GM19324 (cell line): ENCODE measurements around the gene RPS10.
A peak's percentile ranks its signal among the peaks of the same experiment; 100 is the strongest.
"Not testable (repeated sequence)": the region's sequence is repeated elsewhere in the genome, so short reads cannot be mapped to it uniquely, and the experiment has no call there.

Experiments
- ATAC-seq: cut with Tn5 transposase; IDR thresholded peaks from one replicate; pipeline ENCODE4 v1.9.1; 2021; ENCODE audit warnings: mild to moderate bottlenecking, moderate library complexity; ENCODE audit not compliant: unreplicated experiment, low FRiP score

RPS10 gene

GRCh38 chr6:34393966-34394305 is 31.9 kb downstream of the RPS10 start:
- ATAC-seq = no peak

DNA sequence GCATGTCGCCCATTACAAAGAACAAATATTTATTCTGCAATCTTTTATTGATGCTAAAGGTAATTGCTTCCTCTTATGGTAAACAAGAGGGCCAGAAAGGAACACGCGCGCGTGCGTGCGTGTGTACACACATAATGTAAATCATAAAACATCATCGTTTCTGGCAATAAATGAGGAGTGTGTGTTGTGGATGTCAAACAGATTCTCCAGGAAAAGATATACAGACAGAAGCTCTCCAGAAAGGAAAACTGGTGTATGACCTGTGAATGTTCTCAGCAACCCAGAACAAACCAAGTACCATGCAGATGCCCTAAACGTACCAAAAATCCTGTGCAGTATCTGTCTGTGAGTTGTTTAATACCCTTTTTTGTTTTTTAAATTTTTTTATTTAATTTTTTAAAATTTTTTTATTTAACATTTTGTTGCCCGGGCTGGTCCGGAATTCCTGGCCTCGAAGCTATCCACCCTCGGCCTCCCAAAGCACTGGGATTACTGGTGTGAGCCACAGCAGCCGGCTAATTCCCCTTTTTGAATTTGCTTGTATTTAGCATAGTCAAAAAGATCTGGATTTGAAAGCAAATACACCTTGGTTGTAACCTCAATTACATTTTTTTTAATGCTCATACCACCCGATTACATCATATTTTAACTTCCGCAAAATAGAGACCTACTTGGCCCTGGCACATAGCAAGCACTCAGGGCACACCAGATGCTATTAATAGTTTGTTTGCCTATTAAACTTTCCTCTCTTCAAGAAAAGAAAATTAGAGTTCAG is 32.5 kb downstream of the RPS10 start:
- ATAC-seq = no peak

- peak; percentile 89 for ATAC-seq
These were observed 33.2 kb downstream of the RPS10 start, which contains the start of gene NUDT3 for GRCh38 chr6:34392497-34393190. NUDT3 (minus strand) TSS chr6:34392669; CDS start chr6:34392362, 307 bp downstream.

GRCh38 chr6:34391786-34392496 is 33.9 kb downstream of the RPS10 start:
- peak; percentile 23 for ATAC-seq

- ATAC-seq = no peak
These were observed 34.4 kb downstream of the RPS10 start for GRCh38 chr6:34391473-34391785.

- no peak for ATAC-seq
These were observed 35.1 kb downstream of the RPS10 start for GRCh38 chr6:34390531-34391472.

DNA sequence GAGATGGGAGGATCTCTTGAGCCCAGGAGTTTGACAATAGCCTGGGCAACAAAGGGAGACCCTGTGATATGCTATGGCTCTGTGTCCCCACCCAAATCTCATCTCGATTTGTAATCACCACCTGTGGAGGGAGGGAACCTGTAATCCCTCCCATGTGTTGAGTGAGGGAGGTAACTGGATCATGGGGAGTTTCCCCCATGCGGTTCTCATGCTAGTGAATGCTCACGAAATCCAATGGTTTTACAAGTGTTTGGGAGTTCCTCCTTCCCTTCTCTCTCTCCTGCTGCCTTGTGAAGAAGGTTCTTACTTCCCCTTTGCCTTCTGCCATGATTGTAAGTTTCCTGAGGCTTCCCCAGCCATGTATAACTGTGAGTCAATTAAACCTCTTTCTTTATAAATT is 36.8 kb downstream of the RPS10 start:
- no peak for ATAC-seq

DNA sequence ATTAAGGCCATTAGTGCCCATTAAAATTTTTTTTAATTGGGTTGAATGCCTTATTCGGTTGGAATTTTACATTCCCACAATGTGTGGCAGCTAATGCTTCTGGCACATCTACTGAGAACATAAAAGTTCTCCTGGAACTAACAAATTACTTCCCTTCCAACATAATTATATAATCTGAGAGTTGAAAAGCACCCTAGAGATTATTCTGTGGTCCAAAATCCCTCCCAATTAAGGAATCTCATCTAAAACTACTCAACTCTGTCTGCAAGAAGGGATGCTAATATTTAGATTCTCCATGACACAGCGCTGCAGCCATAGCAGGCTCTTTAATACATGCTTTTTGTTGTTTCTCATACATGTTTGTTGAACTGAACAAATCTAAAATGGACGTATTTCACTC is 37.4 kb downstream of the RPS10 start:
- ATAC-seq = no peak

DNA sequence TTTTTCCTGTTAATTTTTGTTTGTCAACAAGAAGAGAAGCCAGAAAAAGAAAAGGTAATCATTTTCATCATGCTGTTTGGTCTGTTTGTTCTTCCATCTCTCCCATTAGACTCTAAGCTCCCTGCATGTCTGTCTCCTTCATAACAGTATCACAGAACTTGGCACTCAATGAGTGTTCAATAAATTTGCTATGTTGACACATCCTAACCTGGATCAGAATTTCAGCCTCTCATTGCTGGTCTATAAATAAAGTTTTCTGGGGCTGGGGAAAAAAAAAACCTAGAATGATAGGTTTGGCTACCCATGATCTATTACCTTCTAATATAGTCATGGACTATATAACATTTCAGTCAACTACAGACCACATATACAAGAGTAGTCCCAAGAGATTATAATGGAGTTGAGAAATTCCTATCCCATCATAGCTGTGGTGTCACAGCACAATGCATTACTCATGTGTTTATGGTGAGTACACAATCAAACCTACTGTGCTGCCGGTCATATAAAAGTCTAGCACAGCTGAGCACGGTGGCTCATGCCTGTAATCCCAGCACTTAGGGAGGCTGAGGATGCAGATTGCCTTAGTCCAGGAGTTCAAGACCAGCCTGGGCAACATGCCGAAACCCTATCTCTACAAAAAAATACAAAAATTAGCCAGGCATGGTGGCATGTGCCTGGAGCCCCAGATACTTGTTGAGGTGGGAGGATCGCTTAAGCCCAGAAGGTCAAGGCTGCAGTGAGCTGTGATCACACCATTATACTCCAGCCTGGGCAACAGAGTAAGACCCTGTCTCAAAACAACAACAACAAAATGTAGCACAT is 39.3 kb downstream of the RPS10 start:
- no peak for ATAC-seq

- no peak for ATAC-seq
These were observed 40.1 kb downstream of the RPS10 start for GRCh38 chr6:34385793-34386195.

GRCh38 chr6:34384321-34385153 is 41.3 kb downstream of the RPS10 start:
- no peak for ATAC-seq

DNA sequence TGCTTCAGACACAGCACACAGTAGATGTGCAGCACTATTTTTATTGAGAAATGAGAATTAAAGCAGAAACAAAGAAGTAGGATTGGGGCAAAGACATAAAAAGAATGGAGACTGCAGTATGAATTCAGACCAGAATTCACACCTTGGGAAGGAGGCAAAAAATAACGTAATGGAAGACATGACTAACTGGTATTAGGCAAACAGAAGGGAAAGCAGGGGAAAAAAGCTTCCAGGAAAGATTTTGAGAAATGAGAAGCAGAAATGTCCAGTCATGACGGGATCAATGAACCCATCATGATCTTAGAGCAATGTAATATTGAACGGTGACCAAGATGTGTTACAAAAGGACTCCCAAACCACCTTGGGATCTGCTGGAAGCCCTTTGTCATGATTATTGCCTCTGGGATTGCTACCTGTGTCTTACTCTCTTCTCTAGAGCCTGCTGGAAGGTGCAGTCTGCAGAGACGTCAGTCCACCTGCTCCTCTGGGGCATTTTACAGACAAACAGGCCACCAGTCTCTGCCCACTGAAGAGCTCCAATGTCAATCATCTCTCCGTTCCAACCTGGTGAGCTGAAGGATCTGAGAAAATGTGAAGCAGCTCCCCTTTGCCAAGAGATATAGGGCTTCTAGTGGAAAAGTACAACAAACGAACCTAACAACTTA is 42.1 kb downstream of the RPS10 start:
- no peak for ATAC-seq

DNA sequence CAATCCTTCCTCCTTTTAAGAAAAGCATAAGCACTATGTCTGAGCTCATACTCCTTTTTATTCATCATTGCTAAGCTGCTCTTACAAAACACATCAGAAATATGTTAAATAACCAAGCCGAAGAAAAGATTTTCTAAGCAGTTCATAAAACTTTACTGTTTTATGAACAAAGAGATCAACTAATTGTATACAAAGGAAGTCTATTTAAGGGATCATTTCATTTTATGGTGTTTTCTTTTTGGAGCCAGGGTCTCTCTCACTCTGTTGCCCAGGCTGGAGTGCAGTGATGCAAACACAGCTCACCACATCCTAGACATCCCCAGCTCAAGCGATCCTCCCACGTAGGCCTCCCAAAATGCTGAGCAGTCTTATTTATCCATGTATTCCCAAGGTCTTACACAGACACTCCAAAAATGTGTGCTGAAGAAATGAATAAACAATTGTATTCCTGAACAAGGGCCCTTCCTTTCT is 42.7 kb downstream of the RPS10 start:
- no peak for ATAC-seq

GRCh38 chr6:34381081-34381480 is 44.8 kb downstream of the RPS10 start:
- no peak for ATAC-seq

- ATAC-seq = no peak
These were observed 47.4 kb downstream of the RPS10 start for GRCh38 chr6:34378470-34378869.

DNA sequence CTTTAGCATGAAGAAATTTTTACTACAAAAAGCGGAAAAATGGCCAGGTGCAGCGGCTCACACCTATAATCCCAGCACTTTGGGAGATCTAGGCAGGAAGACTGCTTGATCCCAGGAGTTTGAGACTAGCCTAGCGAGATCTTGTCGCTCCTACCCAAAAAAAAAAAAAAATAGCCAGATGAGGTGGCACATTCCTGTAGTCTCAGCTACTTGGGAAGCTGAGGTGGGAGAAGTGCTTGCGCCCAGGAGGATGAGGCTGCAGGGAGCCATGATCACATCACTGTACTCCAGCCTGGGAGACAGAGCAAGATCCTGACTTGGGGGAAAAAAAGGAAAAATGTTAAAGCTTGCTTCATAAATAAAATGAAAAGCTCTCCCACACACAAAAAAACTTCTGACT is 47.9 kb downstream of the RPS10 start:
- ATAC-seq = no peak

DNA sequence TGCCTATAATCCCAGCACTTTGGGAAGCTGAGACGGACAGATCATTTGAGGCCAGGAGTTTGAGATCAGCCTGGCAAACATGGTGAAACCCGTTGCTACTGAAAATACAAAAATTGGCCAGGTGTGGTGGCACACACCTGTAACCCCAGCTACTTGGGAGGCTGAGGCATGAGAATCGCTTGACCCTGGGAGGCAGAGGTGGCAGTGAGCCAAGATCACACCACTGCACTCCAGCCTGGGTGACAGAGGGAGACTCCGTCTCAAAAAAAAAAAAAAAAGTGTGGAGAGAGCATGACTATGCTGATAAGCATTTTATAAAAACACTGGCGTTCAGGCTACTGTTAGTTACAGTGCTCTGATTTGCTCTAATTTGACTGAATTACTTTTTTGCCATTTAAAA is 48.3 kb downstream of the RPS10 start:
- not testable (repeated sequence) for ATAC-seq

DNA sequence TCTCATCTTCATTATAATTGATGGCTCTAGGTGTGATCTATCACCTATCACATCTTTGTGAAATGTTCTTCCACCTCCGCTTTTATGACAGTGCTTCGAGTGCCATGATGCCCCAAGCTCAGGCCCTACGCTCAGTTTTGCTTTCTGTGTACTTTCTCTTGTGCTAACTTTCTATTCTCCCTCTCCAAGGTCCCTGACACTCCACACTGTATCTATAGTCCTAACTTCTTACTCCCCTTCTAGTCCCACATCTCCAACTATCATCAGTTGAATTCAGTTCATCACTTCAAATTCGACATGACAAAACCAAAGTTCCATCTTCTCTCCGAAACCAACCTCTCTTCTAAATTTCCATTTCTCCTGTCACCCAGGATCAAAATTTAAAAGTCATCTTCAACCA is 50.0 kb downstream of the RPS10 start:
- ATAC-seq = no peak
